T-helper 9 cell (primary cell): Measurements from ENCODE around the gene CNOT3.
A peak's percentile ranks its signal among the peaks of the same experiment; 100 is the strongest.
"Not testable (repeated sequence)": the region's sequence is repeated elsewhere in the genome, so short reads cannot be mapped to it uniquely, and the experiment has no call there.

Source experiments
- DNase-seq: peaks from one replicate; pipeline ENCODE4 v3.0.0-alpha.2; 2020
- total RNA-seq, 2 donors: gene quantifications; one replicate each; lab custom pipeline; 2026; lab: John Stamatoyannopoulos, UW

Gene CNOT3
- total RNA-seq: 24.1 to 34.9 reads per million in 2 donors

- no peak for DNase-seq
These were observed at the start of gene CNOT3 for GRCh38 chr19:54137699-54138488. Gene CNOT3, plus strand, starts transcription at chr19:54137762. Its CDS starts 5,217 bp downstream, at chr19:54142979.

- DNase-seq: no peak
These were observed 43.0 kb upstream of the CNOT3 start for GRCh38 chr19:54094426-54095000.

- no peak for DNase-seq
These were observed 42.3 kb upstream of the CNOT3 start for GRCh38 chr19:54095136-54095858.

- peak; percentile 27 for DNase-seq
These were observed 41.5 kb upstream of the CNOT3 start for GRCh38 chr19:54095859-54096616.

GRCh38 chr19:54096617-54097106 is 40.9 kb upstream of the CNOT3 start:
- no peak for DNase-seq

- DNase-seq: no peak
These were observed 38.2 kb upstream of the CNOT3 start for GRCh38 chr19:54099190-54099902.

- DNase-seq: not testable (repeated sequence)
These were observed 37.7 kb upstream of the CNOT3 start for GRCh38 chr19:54099903-54100255.

GRCh38 chr19:54100561-54100960 is 37.0 kb upstream of the CNOT3 start, which contains the start of gene OSCAR:
Gene OSCAR, minus strand, starts transcription at chr19:54100803. Its CDS starts 11 bp downstream, at chr19:54100792.
- DNase-seq: no peak

GRCh38 chr19:54102421-54103169 is 35.0 kb upstream of the CNOT3 start, which contains the start of gene NDUFA3:
Gene NDUFA3, plus strand, starts transcription at chr19:54102855. Its CDS starts 24 bp downstream, at chr19:54102879.
- DNase-seq: peak; percentile 93

GRCh38 chr19:54104998-54105715 is 32.4 kb upstream of the CNOT3 start:
- DNase-seq: no peak

GRCh38 chr19:54105796-54106195 is 31.8 kb upstream of the CNOT3 start:
- DNase-seq: no peak

GRCh38 chr19:54106716-54107115 is 30.8 kb upstream of the CNOT3 start:
- DNase-seq: no peak

GRCh38 chr19:54107876-54108490 is 29.6 kb upstream of the CNOT3 start:
- no peak for DNase-seq

- no peak for DNase-seq
These were observed 29.1 kb upstream of the CNOT3 start for GRCh38 chr19:54108496-54108895.

- DNase-seq: no peak
These were observed 27.9 kb upstream of the CNOT3 start for GRCh38 chr19:54109651-54110050.

GRCh38 chr19:54114340-54115108 is 23.0 kb upstream of the CNOT3 start:
- DNase-seq: peak; percentile 40

- peak; percentile 97 for DNase-seq
These were observed 22.2 kb upstream of the CNOT3 start, which contains the start of the genes PRPF31 and TFPT for GRCh38 chr19:54115109-54116063. Gene PRPF31, plus strand, starts transcription at chr19:54115754. Its CDS starts 2,525 bp downstream, at chr19:54118279. Gene TFPT, minus strand, starts transcription at chr19:54115657. Its CDS starts 388 bp downstream, at chr19:54115269.

GRCh38 chr19:54121259-54121658 is 16.3 kb upstream of the CNOT3 start:
- no peak for DNase-seq
